Cardiac fibroblast (primary cell): Measurements from ENCODE around the gene CKAP2L.

Experiments
- DNase-seq, 2 donors: peaks; one replicate each; pipeline versions ENCODE4 v3.0.0 to v3.0.0-alpha.2; 2010; ENCODE audit warnings: low read depth in 2 of 2
- H3K4me3 ChIP-seq, 2 donors: replicated peaks in 1 of 2; 1 replicate in 1 of 2; 2 replicates in 1 of 2; pipeline ENCODE4 v1.5.1; 2011; ENCODE audit warnings: low read depth in 2 of 2, low read length in 2 of 2, mild to moderate bottlenecking in 2 of 2, moderate library complexity in 1 of 2
- TF ChIP-seq, protein P1 (sequence below): IDR thresholded peaks from one replicate; pipeline ENCODE4 v1.5.1; 2011; ENCODE audit warnings: low read depth, mild to moderate bottlenecking, low read length, inconsistent platforms

The CKAP2L gene

DNA sequence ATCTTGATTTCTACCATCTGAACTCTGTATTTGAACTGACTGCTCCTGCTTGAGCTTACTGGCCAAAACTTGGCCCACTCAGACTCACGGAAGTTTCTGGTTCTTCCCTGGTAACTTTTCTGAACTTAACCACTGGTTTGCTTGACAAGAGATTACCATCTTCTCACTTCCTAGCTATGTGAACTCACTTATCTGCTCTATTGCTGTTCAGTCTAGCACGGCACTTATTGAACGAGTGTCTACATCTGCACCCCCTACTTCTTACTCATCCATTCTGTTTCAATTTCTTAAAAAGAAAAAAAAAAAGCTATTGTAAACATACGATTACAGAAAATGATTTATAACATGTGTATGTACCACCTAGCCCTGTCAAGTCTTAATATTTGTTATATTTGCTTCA is 9.0 kb downstream of the CKAP2L start:
- no peak for DNase-seq
- H3K4me3 ChIP-seq, result no peak overlapping the region
- TF ChIP-seq, protein P1, sequence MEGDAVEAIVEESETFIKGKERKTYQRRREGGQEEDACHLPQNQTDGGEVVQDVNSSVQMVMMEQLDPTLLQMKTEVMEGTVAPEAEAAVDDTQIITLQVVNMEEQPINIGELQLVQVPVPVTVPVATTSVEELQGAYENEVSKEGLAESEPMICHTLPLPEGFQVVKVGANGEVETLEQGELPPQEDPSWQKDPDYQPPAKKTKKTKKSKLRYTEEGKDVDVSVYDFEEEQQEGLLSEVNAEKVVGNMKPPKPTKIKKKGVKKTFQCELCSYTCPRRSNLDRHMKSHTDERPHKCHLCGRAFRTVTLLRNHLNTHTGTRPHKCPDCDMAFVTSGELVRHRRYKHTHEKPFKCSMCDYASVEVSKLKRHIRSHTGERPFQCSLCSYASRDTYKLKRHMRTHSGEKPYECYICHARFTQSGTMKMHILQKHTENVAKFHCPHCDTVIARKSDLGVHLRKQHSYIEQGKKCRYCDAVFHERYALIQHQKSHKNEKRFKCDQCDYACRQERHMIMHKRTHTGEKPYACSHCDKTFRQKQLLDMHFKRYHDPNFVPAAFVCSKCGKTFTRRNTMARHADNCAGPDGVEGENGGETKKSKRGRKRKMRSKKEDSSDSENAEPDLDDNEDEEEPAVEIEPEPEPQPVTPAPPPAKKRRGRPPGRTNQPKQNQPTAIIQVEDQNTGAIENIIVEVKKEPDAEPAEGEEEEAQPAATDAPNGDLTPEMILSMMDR, result no peak

DNA sequence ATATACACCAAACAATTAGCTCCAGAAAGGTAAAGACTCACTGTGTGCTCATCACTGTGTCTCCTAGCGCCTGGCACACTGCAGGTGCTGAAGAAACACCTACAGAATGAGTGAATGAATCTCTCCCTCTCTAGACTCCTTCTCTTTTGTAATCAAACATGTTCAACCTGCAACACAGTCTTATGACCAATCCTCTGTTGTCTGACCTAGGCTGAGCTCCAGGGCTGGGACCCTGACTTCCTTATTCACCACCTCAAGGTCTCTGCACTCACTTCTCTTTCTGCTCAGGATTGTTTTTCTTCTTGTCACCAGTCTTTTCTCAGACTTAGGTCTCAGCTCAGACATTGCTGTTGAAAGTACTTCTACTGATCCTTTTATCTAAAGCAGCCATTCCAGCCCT is 9.8 kb downstream of the CKAP2L start:
- TF ChIP-seq, protein P1, result no peak
- H3K4me3 ChIP-seq, result no peak overlapping the region
- no peak for DNase-seq

DNA sequence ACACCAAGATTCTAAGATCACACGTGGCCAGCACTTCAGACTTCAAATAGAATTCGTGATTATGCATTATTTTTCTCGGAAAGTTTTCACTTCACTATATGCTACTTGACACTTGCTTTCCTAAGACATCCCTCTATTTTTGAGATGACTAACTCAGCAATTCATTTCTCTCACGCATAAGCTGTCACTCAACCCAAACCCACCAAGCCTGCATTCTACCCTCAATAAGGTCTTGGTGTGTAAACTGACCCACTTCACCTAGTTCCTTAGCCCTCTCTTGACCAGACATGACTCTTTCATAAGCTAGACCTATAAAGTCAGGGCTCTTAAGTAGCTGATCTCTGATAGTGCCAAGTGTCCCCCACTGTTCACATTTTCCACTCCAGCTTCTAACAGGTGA is 11.7 kb downstream of the CKAP2L start:
- TF ChIP-seq, protein P1, result no peak
- DNase-seq, result no peak
- H3K4me3 ChIP-seq, result no peak overlapping the region

DNA sequence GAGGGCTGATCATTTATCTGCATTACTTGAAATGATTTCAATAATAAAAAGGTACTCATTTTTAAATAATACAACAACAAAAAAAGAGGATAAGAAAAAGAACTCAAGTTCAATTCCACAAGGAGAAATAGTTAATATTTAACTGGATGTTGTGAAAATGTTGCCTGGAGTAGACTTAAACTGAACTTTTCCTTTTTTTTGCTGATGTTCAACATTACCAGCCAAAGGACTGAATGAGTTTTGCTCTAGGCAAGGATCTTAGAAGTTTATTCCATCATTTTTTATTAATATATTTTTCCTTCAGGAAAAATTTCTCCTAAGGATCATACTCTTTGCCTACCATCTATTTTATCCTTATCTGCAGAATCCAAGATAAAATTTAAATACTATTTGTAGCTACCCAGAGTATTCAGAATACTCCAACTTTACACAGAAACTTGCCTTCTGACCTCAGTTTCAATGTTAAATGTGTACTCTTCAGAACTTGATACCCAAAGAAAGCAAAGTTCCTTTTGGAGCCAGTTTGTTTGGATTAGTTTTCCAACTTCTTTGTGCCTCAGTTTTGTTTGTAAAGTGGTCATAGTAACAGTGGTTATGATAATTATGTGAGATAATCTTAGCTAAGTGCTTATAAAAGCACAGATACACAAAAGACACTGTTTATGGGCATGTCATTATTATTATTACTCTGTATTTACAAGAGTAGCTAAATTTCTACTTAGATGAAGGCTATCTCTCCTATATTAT is 12.8 kb downstream of the CKAP2L start:
- TF ChIP-seq, protein P1, result no peak
- no peak for DNase-seq
- H3K4me3 ChIP-seq, result no peak overlapping the region

DNA sequence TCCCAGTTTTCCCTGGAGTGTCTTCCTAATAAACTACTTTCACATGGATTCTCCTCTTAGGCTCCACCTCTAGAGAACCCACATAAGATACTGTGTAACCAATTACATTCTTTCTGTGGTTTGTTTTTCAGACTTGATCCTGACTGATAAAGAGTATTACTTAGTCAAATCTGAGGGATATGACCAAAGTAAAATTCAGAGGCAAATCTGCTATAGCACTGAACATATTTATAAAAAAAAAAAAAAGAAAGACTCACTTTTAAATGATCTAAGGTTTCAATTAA is 13.9 kb downstream of the CKAP2L start:
- DNase-seq, result peak in 1 of 2 donors; percentile 36
- H3K4me3 ChIP-seq, result no peak overlapping the region
- TF ChIP-seq, protein P1, result no peak

DNA sequence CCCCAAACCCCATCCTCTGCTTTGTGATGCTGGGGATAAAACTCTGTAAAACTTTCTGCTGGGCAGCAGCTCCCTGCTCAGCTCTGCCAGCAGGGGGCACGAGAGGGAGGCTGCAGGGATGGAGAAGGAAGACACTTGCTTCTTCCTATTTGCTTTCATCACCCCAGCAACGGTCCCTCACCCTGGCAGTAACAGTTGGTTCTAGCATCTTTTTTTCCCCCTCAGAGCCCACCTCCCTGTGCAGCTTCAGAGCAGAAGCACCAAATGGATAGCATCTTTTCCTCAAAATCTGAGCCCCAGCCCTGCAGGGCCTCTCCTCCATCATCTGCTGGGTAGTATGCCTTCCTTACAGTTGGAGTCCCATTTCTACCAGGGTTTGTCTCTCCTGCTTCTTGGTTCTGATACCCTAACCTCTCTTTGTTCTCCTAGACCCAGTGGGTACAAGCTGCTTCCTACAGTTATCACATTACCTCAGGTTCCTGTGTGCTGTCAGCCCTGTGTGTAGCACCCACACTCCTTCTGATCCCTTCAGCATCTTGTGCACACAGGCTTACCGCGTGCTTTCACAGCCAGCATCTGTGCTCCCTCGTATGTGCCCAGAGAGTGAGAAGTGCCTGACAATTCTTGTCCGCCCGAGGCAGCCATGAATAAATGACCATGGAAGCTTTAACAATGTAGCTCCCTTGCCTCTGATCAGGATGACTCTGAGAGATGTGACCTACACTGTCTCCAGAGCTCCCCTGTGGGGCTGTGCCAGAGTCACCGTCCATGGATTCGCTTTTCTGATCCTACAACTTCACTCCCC is 14.5 kb downstream of the CKAP2L start:
- DNase-seq, result peak; percentile 83 to 87
- TF ChIP-seq, protein P1, result peak; percentile 98
- H3K4me3 ChIP-seq, result no peak overlapping the region
